Urothelium cell line (cell line): ENCODE data around the gene TBC1D1.

Experiments used
- DNase-seq: peaks from one replicate; pipeline ENCODE4 v3.0.0; 2011; ENCODE audit warnings: low spot score, mixed read lengths
- FAIRE-seq: peaks from 2 replicates; lab custom pipeline; 2011; peaks lifted over from hg19 to GRCh38; lab: Jason Lieb, UNC

TBC1D1 gene

GRCh38 chr4:38181286-38181685 is 290.4 kb downstream of the TBC1D1 start:
- no peak for DNase-seq
- FAIRE-seq, result no peak

- FAIRE-seq, result no peak
These were observed 291.6 kb downstream of the TBC1D1 start for GRCh38 chr4:38182334-38182998.

GRCh38 chr4:38184404-38184803 is 293.5 kb downstream of the TBC1D1 start:
- no peak for DNase-seq
- no peak for FAIRE-seq

More at GRCh38 chr4:38182334-38182998, 291.6 kb downstream of the TBC1D1 start:
- no peak for DNase-seq

- DNase-seq (no peak), FAIRE-seq (no peak)
These were observed 294.7 kb downstream of the TBC1D1 start for GRCh38 chr4:38185406-38186144.

GRCh38 chr4:38188136-38188535 is 297.3 kb downstream of the TBC1D1 start:
- no peak for DNase-seq
- peak; percentile 46 for FAIRE-seq

GRCh38 chr4:38188631-38189101 is 297.8 kb downstream of the TBC1D1 start:
- peak; percentile 42 for DNase-seq
- FAIRE-seq, result no peak
